GM21576 (cell line): ENCODE measurements around the gene SPRR4.
"Not testable (repeated sequence)": the region's sequence is repeated elsewhere in the genome, so short reads cannot be mapped to it uniquely, and the experiment has no call there.

ENCODE experiments used
- ATAC-seq: cut with Tn5 transposase; IDR thresholded peaks from one replicate; pipeline ENCODE4 v1.9.1; 2021; ENCODE audit warnings: mild to moderate bottlenecking, moderate library complexity; ENCODE audit not compliant: unreplicated experiment

Gene SPRR4

GRCh38 chr1:153011235-153011758 is 40.8 kb downstream of the SPRR4 start:
- ATAC-seq, result not testable (repeated sequence)

- not testable (repeated sequence) for ATAC-seq
Observed at GRCh38 chr1:153021829-153022228, 51.4 kb downstream of the SPRR4 start.
